ENCODE results near the gene TTC38. TPM values are rescaled to one million over a fixed set of nuclear protein-coding genes. Genes with fewer than 3 reads are reported as not detected.

Gene TTC38
- total RNA-seq, 1 donor from 2014 or later, result 16.1 TPM

DNA sequence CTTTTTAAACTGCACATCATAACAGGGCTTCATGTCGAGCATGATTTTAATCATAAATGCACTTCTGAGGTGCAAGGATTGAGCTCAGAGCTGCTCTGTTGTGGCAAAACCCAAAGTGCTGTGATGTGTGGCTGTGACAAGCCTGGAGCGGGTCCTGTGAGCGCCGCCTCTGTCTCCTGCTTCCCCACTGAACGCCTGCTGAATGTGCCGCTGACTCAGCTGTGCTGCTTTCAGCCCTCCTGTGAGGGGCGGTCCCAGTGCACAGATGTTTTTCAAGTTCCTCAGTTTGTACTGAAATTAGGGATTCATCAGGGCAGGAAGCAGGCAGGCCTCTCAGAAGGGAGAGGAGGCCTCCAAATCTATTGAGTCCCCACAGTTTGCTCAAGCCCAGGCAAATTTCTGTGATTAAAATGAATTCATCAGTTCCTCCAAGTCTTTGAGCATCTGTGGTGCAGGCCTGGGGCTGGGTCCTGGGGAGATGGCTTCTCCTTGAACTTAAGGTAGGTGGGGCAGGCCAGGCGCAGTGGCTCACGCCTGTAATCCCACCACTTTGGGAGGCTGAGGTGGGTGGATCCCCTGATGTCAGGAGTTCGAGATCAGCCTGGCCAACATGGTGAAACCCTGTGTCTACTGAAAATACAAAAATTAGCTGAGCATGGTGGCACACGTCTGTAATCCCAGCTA lies 25.9 kb downstream of the TTC38 start:
- peaks cover 3% of the 10 kb centered on the region for H3K36me3 ChIP-seq (ENCODE audit: insufficient read depth, low read length)
- peaks cover 9% of the 10 kb centered on the region for H3K36me3 Mint-ChIP-seq (ENCODE audit: low read depth, unreplicated experiment)
- H3K4me2 ChIP-seq (ENCODE audit: low read length), result peak overlapping the region; percentile 34
- H3K9me3 Mint-ChIP-seq (ENCODE audit: unreplicated experiment), result no peaks in the 10 kb centered on the region
- no peak overlapping the region for H2AFZ ChIP-seq (ENCODE audit: low read depth, low read length)
- H3K9me3 ChIP-seq (ENCODE audit: insufficient read depth, low read depth, low read length), result no peaks in the 10 kb centered on the region
- no peaks in the 10 kb centered on the region for H3K27me3 Mint-ChIP-seq (ENCODE audit: low read depth, unreplicated experiment)
- peak; percentile 29 for DNase-seq (ENCODE audit: low read depth)
- no peaks in the 10 kb centered on the region for H3K27me3 ChIP-seq (ENCODE audit: insufficient read depth, low read length)
- no peak overlapping the region for H3K4me3 ChIP-seq (ENCODE audit: insufficient read depth, low read depth, low read length)
- H4K20me1 ChIP-seq (ENCODE audit: insufficient read depth, low read length), result no peaks in the 10 kb centered on the region
- H3K27ac ChIP-seq (ENCODE audit: low read depth, low read length), result no peak overlapping the region
- H3K4me3 Mint-ChIP-seq (ENCODE audit: unreplicated experiment), result no peak overlapping the region
- TF ChIP-seq, protein P1, sequence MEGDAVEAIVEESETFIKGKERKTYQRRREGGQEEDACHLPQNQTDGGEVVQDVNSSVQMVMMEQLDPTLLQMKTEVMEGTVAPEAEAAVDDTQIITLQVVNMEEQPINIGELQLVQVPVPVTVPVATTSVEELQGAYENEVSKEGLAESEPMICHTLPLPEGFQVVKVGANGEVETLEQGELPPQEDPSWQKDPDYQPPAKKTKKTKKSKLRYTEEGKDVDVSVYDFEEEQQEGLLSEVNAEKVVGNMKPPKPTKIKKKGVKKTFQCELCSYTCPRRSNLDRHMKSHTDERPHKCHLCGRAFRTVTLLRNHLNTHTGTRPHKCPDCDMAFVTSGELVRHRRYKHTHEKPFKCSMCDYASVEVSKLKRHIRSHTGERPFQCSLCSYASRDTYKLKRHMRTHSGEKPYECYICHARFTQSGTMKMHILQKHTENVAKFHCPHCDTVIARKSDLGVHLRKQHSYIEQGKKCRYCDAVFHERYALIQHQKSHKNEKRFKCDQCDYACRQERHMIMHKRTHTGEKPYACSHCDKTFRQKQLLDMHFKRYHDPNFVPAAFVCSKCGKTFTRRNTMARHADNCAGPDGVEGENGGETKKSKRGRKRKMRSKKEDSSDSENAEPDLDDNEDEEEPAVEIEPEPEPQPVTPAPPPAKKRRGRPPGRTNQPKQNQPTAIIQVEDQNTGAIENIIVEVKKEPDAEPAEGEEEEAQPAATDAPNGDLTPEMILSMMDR (IDR thresholded peaks at IDR 0.05; ENCODE audit: insufficient read depth, low read depth, low read length), result no peak
- peak overlapping the region; percentile 12 for H3K9ac ChIP-seq (ENCODE audit: low read length)
- peaks cover 19% of the 10 kb centered on the region for H3K79me2 ChIP-seq (ENCODE audit: insufficient read depth, low read length)
- H3K4me1 Mint-ChIP-seq (ENCODE audit: low read depth, unreplicated experiment), result peaks cover 15% of the 10 kb centered on the region
- H3K4me1 ChIP-seq (ENCODE audit: insufficient read depth, low read length), result peaks cover 20% of the 10 kb centered on the region
- peak overlapping the region; percentile 50 for H3K27ac Mint-ChIP-seq (ENCODE audit: unreplicated experiment)
- no peak for FAIRE-seq

DNA sequence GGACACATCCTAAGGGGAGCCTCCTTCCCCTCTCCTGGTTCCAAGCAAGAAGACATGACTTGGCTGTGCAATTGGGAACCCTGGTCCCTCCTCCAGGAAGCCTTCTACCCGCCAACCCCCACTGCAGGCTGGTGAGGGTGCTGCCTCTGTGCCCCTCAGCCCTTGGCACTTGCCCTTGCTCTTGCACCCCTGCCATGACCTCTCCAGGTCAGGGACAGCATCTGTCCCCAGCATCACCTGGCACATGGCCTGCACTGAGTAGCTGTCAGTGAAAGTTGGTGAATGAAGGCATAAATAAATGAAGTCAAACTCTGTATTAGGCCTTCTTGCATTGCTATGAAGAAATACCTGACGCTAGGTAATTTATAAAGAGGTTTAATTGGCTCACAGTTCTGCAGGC lies 27.0 kb downstream of the TTC38 start:
- Mint-ChIP-seq H3K4me3 (ENCODE audit: unreplicated experiment) (peak overlapping the region; percentile 73), H3K27me3 (ENCODE audit: low read depth, unreplicated experiment) (no peaks in the 10 kb centered on the region), H3K36me3 (ENCODE audit: low read depth, unreplicated experiment) (peaks cover 9% of the 10 kb centered on the region), H3K9me3 (ENCODE audit: unreplicated experiment) (no peaks in the 10 kb centered on the region), H3K27ac (ENCODE audit: unreplicated experiment) (peak overlapping the region; percentile 62), H3K4me1 (ENCODE audit: low read depth, unreplicated experiment) (peaks cover 15% of the 10 kb centered on the region)
- Histone ChIP-seq H3K9ac (ENCODE audit: low read length) (no peak overlapping the region), H3K4me1 (ENCODE audit: insufficient read depth, low read length) (peaks cover 20% of the 10 kb centered on the region), H4K20me1 (ENCODE audit: insufficient read depth, low read length) (no peaks in the 10 kb centered on the region), H3K4me2 (ENCODE audit: low read length) (no peak overlapping the region), H3K27me3 (ENCODE audit: insufficient read depth, low read length) (no peaks in the 10 kb centered on the region), H3K9me3 (ENCODE audit: insufficient read depth, low read depth, low read length) (no peaks in the 10 kb centered on the region), H3K36me3 (ENCODE audit: insufficient read depth, low read length) (peaks cover 5% of the 10 kb centered on the region), H3K27ac (ENCODE audit: low read depth, low read length) (no peak overlapping the region), H3K4me3 (ENCODE audit: insufficient read depth, low read depth, low read length) (no peak overlapping the region), H2AFZ (ENCODE audit: low read depth, low read length) (no peak overlapping the region), H3K79me2 (ENCODE audit: insufficient read depth, low read length) (peaks cover 28% of the 10 kb centered on the region)
- DNase-seq (ENCODE audit: low read depth) (no peak), FAIRE-seq (no peak)
- TF ChIP-seq, protein P1 (IDR thresholded peaks at IDR 0.05; ENCODE audit: insufficient read depth, low read depth, low read length), result no peak
- TF ChIP-seq EZH2 (IDR thresholded peaks at IDR 0.05; ENCODE audit: insufficient read depth, low read length), result no peak

DNA sequence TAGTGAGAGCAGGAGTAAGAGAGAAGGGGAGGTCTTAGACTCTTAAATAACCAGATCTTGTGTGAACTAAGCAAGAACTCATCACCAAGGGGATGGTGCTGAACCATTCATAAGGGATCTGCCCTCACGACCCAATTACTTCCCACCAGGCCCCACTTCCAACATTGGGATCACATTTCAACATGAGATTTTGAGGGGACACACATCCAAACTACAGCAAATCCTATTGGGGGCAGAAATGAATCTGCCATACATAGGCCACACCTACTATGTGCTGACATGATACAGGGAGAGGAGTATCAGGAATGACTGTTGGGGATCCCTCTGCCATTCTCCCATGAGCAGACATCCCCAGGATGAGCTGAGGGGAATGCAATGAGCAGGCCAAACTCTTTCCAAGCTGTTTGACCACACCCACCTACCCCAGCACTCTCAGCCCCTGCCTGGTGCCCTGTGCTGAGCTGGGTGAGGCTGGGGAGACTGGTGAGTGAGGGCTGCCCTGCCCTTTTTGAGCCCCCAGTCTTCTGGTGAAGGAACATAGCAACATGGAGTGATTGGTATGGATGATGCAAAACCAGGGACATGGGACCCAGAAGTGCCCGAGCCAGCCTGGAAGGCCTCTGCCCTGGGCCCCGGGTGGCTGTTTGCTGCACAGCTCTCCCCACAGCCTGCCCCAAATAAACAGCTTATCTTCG lies 27.6 kb downstream of the TTC38 start:
- H3K9me3 ChIP-seq (ENCODE audit: insufficient read depth, low read depth, low read length), result no peaks in the 10 kb centered on the region
- Mint-ChIP-seq H3K4me1 (ENCODE audit: low read depth, unreplicated experiment) (peaks cover 15% of the 10 kb centered on the region), H3K27ac (ENCODE audit: unreplicated experiment) (peak overlapping the region; percentile 62)

More for the DNA sequence above, 27.6 kb downstream of the TTC38 start:
- peak overlapping the region; percentile 89 for H2AFZ ChIP-seq (ENCODE audit: low read depth, low read length)
- H3K36me3 Mint-ChIP-seq (ENCODE audit: low read depth, unreplicated experiment), result peaks cover 9% of the 10 kb centered on the region
- peaks cover 34% of the 10 kb centered on the region for H3K79me2 ChIP-seq (ENCODE audit: insufficient read depth, low read length)
- peaks cover 20% of the 10 kb centered on the region for H3K4me1 ChIP-seq (ENCODE audit: insufficient read depth, low read length)
- no peaks in the 10 kb centered on the region for H3K27me3 ChIP-seq (ENCODE audit: insufficient read depth, low read length)
- H3K9me3 Mint-ChIP-seq (ENCODE audit: unreplicated experiment), result no peaks in the 10 kb centered on the region
- DNase-seq (ENCODE audit: low read depth), result no peak
- no peak for FAIRE-seq
- no peaks in the 10 kb centered on the region for H4K20me1 ChIP-seq (ENCODE audit: insufficient read depth, low read length)
- no peak overlapping the region for H3K27ac ChIP-seq (ENCODE audit: low read depth, low read length)
- TF ChIP-seq EZH2 (IDR thresholded peaks at IDR 0.05; ENCODE audit: insufficient read depth, low read length), result no peak
- TF ChIP-seq, protein P1 (IDR thresholded peaks at IDR 0.05; ENCODE audit: insufficient read depth, low read depth, low read length), result no peak
- peak overlapping the region; percentile 72 for H3K4me3 ChIP-seq (ENCODE audit: insufficient read depth, low read depth, low read length)
- peak overlapping the region; percentile 95 for H3K4me2 ChIP-seq (ENCODE audit: low read length)
- H3K36me3 ChIP-seq (ENCODE audit: insufficient read depth, low read length), result peaks cover 5% of the 10 kb centered on the region
- peak overlapping the region; percentile 93 for H3K4me3 Mint-ChIP-seq (ENCODE audit: unreplicated experiment)
- H3K27me3 Mint-ChIP-seq (ENCODE audit: low read depth, unreplicated experiment), result no peaks in the 10 kb centered on the region
- H3K9ac ChIP-seq (ENCODE audit: low read length), result peak overlapping the region; percentile 85

Data from astrocyte (in vitro differentiated cells and primary cell).